ENCODE data around the gene CLASRP.

Gene CLASRP

GRCh38 chr19:45063851-45064801 is 25.3 kb downstream of the CLASRP start:
- DNase-seq = no peak

GRCh38 chr19:45066921-45067661 is 28.2 kb downstream of the CLASRP start:
- no peak for DNase-seq

GRCh38 chr19:45068041-45068440 is 29.2 kb downstream of the CLASRP start:
- no peak for DNase-seq

DNA sequence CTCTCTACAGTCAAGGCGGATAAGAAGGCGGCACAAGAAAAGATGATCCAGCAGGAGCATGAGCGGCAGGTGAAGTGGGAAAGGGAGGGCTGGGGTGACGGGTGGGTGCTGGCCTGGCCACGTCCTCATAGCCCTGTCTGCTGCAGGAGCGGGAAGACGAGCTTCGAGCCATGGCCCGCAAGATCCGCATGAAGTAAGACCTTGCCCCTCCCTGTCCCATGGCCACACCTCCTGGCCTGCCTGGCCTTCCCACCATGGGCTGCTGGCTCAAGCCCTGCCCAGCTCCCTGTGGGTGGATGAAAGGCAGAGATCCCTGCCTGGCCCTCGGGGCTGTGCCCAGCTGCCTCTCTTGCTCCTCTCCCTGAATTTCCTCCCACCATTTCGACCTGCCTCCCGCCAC is 30.2 kb downstream of the CLASRP start:
- no peak for DNase-seq

GRCh38 chr19:45070214-45070613 is 31.4 kb downstream of the CLASRP start:
- DNase-seq = no peak

DNA sequence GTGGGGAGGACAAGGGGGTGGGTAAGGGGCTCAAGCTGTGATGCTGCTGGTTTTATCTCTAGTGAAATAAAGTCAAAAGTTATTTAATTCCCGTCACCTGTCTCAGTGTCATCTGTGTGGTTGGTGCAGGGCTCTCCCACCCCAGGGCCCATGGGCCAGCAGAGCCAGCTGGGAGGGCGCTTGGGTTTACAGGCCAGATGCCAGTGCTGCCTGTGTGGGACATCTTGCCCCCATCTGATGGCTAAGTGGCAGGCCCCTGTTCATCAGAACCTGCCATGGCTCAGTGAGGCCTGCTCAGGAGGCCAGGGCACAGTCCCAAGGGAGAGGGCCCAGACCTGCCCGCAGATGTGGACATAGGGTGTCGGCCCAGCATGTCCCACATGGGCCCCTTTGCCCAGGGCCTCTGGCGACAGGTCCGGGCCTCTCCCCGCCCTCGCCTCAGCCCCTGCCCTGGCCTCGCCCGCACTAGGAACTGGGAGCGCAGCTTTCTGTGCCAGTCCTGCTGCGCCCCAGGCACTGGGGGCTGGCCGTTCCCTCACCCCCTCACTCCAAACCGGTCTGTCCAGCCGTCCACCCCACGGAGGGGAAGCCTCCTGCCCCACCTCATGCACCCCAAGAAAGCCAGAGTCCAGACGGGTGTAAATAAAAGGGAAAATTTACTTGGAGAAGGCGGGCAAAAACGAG is 32.2 kb downstream of the CLASRP start:
- DNase-seq = no peak

DNA sequence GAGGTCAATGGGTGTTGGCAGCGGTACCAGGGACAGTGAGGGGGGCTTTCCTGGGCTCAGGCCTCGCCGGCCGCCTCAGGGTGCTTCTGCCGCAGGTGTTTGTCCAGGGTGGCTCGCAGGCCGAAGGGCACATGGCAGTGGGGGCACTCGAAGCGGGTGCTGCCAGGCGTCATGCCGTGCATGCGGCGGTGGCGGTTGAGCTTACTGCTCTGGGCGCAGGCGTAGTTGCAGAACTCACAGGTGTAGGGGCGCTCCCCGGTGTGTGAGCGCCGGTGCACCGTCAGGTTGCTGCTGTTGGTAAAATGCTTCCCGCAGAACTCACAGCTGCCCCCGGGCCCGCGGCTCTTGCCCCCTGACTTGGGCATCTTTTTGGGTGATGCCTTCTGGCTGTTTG is 32.7 kb downstream of the CLASRP start:
- no peak for DNase-seq

- DNase-seq = no peak
Observed at GRCh38 chr19:45071969-45072790, 33.3 kb downstream of the CLASRP start.

GRCh38 chr19:45074744-45075300 is 36.0 kb downstream of the CLASRP start:
- DNase-seq = no peak

GRCh38 chr19:45075301-45076028 is 36.6 kb downstream of the CLASRP start:
- DNase-seq = peak; percentile 55

- DNase-seq = peak; percentile 83
Observed at GRCh38 chr19:45076029-45076850, 37.4 kb downstream of the CLASRP start, which contains the start of gene ZNF296. TSS of gene ZNF296 (minus strand) at chr19:45076478. CDS start at chr19:45076373, 105 bp downstream.

GRCh38 chr19:45076851-45077730 is 38.2 kb downstream of the CLASRP start:
- DNase-seq = no peak

- DNase-seq = no peak
Observed at GRCh38 chr19:45078390-45079062, 39.7 kb downstream of the CLASRP start.

- peak; percentile 82 for DNase-seq
Observed at GRCh38 chr19:45079063-45079910, 40.4 kb downstream of the CLASRP start, which contains the start of gene GEMIN7. TSS of gene GEMIN7 (plus strand) at chr19:45079260. CDS start at chr19:45090115, 10,855 bp downstream.

- no peak for DNase-seq
Observed at GRCh38 chr19:45079911-45080370, 41.1 kb downstream of the CLASRP start.

GRCh38 chr19:45082170-45082569 is 43.3 kb downstream of the CLASRP start:
- no peak for DNase-seq

DNA sequence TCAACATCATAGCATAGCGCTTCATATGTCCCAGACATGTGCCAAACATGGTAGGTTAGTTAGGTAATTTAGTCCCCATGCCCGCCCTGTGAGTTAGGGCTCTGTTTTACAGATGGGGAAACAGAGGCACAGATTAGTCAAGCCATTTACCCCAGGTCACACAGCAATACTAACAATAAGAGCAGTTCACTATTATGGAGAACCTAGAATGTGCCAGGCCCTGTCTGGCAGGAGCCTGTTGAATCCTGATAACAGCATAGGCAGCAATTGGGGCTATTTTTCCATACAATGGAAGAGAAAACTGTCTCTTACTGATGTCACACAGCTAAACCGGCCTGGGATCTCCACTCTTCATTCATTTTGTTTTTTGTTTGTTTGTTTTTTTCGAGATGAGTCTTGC is 47.6 kb downstream of the CLASRP start:
- no peak for DNase-seq

Measured in CD4-positive, alpha-beta T cell treated with Interleukin-12 subunit alpha and Interleukin-12 subunit beta, for 1 hour (primary cell).